H1 (cell line): ENCODE measurements around the gene FCN2. TPM values are rescaled to one million over a fixed set of nuclear protein-coding genes. Genes with fewer than 3 reads are reported as not detected.

Source experiments
- CTCF ChIA-PET: fragments of 300-600 bp; sonication (Branson Sonifier 250); formaldehyde crosslinking; loops from one replicate; lab custom pipeline; 2021; ENCODE audit not compliant: partially characterized antibody; lab: Charles Lee
- POLR2A ChIA-PET: fragments of 300-600 bp; sonication (Branson Sonifier 250); formaldehyde crosslinking; loops from one replicate; lab custom pipeline; 2021; ENCODE audit warnings: inconsistent platforms; ENCODE audit not compliant: partially characterized antibody; lab: Charles Lee
- DNase-seq, 2 experiments: peaks; one replicate each; pipeline versions ENCODE4 v3.0.0 to v3.0.0-alpha.2; 2010 to 2022; ENCODE audit warnings: low spot score in 2 of 2, low read depth in 1 of 2, mixed read lengths in 1 of 2
- FAIRE-seq: peaks from 2 replicates; lab custom pipeline; 2011; peaks lifted over from hg19 to GRCh38; lab: Jason Lieb, UNC
- H2AFZ ChIP-seq: 2 replicates; pipeline ENCODE4 v1.8.1; 2012; ENCODE audit warnings: low read length, inconsistent platforms
- H2AK5ac ChIP-seq: 2 replicates; pipeline ENCODE4 v1.6.1; 2013; ENCODE audit warnings: low read depth, low read length
- H2BK120ac ChIP-seq: replicated peaks from 2 replicates; pipeline ENCODE3; 2013; ENCODE audit warnings: low read depth, low read length, inconsistent platforms
- H2BK12ac ChIP-seq: 2 replicates; pipeline ENCODE4 v1.6.1; 2013; ENCODE audit warnings: low read depth, low read length
- H2BK15ac ChIP-seq: 2 replicates; pipeline ENCODE4 v1.6.1; 2013; ENCODE audit warnings: low read length
- H2BK20ac ChIP-seq: 2 replicates; pipeline ENCODE4 v1.6.1; 2013; ENCODE audit warnings: low read length
- H2BK5ac ChIP-seq: 2 replicates; pipeline ENCODE4 v1.6.1; 2013; ENCODE audit warnings: low read depth, low read length
- H3K14ac ChIP-seq: 2 replicates; pipeline ENCODE4 v1.6.1; 2013; ENCODE audit warnings: inconsistent platforms; ENCODE audit not compliant: insufficient read length
- H3K18ac ChIP-seq: 2 replicates; pipeline ENCODE4 v1.6.1; 2013; ENCODE audit warnings: low read length; ENCODE audit errors: extremely low read depth
- H3K23ac ChIP-seq: 2 replicates; pipeline ENCODE4 v1.6.1; 2013; ENCODE audit warnings: inconsistent platforms; ENCODE audit not compliant: insufficient read length
- H3K23me2 ChIP-seq: 2 replicates; pipeline ENCODE4 v1.6.1; 2013; ENCODE audit warnings: low read depth, low read length
- H3K27ac ChIP-seq: 2 replicates; pipeline ENCODE4 v1.6.1; 2011; ENCODE audit warnings: low read depth, low read length, inconsistent platforms
- H3K27me3 ChIP-seq, 4 experiments: replicated peaks in 1 of 4; 1 replicate in 1 of 4; 2 replicates in 3 of 4; pipeline versions ENCODE4 v1.6.1 to v1.8.1; 2011 to 2013; ENCODE audit warnings: low read length in 3 of 4, mild to moderate bottlenecking in 3 of 4, inconsistent platforms in 2 of 4, mixed read lengths in 2 of 4, moderate library complexity in 1 of 4; ENCODE audit not compliant: control insufficient read depth in 3 of 4, insufficient read depth in 3 of 4; ENCODE audit errors: extremely low read depth in 1 of 4
- H3K36me3 ChIP-seq, 4 experiments: 2 replicates each; pipeline versions ENCODE4 v1.6.1 to v1.8.1; 2011 to 2013; ENCODE audit warnings: mild to moderate bottlenecking in 4 of 4, low read length in 3 of 4, moderate library complexity in 2 of 4, control low read depth in 1 of 4, inconsistent platforms in 1 of 4; ENCODE audit not compliant: insufficient read depth in 4 of 4, control insufficient read depth in 2 of 4
- H3K4ac ChIP-seq: replicated peaks from 2 replicates; pipeline ENCODE3; 2013; ENCODE audit warnings: low read length, low read depth, mixed read lengths, inconsistent platforms; ENCODE audit not compliant: insufficient read length
- H3K4me1 ChIP-seq, 4 experiments: replicated peaks in 1 of 4; 1 replicate in 1 of 4; 2 replicates in 3 of 4; pipeline versions ENCODE4 v1.6.1 to v1.8.1; 2011 to 2013; ENCODE audit warnings: low read length in 3 of 4, inconsistent platforms in 2 of 4, mixed read lengths in 1 of 4; ENCODE audit not compliant: insufficient read depth in 4 of 4, control insufficient read depth in 3 of 4
- H3K4me2 ChIP-seq, 2 experiments: 2 replicates each; pipeline versions ENCODE4 v1.6.1 to v1.8.1; 2011 to 2013; ENCODE audit warnings: low read depth in 2 of 2, low read length in 2 of 2, control low read depth in 1 of 2, inconsistent platforms in 1 of 2, mild to moderate bottlenecking in 1 of 2; ENCODE audit not compliant: insufficient read depth in 1 of 2
- H3K4me3 ChIP-seq, 4 experiments: fragments of 200-600, 300-600 bp in 1 of 4; sonication (generic), shearing (Covaris generic), sonication (Bioruptor Twin) in 1 of 4; 2 replicates each; pipeline versions ENCODE4 v1.5.1 to v1.8.1; 2011 to 2016; ENCODE audit warnings: low read length in 4 of 4, low read depth in 3 of 4, control low read depth in 2 of 4, inconsistent platforms in 2 of 4, mild to moderate bottlenecking in 2 of 4, mixed read lengths in 1 of 4, moderate library complexity in 1 of 4; ENCODE audit not compliant: insufficient read depth in 2 of 4; ENCODE audit errors: extremely low read depth in 1 of 4
- H3K56ac ChIP-seq: replicated peaks from 2 replicates; pipeline ENCODE3; 2013; ENCODE audit warnings: low read depth, mild to moderate bottlenecking, mixed read lengths, low read length, inconsistent platforms; ENCODE audit not compliant: insufficient read length
- H3K79me1 ChIP-seq: 2 replicates; pipeline ENCODE4 v1.6.1; 2013; ENCODE audit warnings: low read depth, low read length, control low read depth
- H3K79me2 ChIP-seq, 2 experiments: 2 replicates each; pipeline versions ENCODE4 v1.6.1 to v1.8.1; 2012 to 2013; ENCODE audit warnings: low read length in 2 of 2, mild to moderate bottlenecking in 2 of 2, inconsistent platforms in 1 of 2; ENCODE audit not compliant: insufficient read depth in 2 of 2, control insufficient read depth in 1 of 2
- H3K9ac ChIP-seq, 4 experiments: replicated peaks in 1 of 4; 1 replicate in 1 of 4; 2 replicates in 3 of 4; pipeline versions ENCODE4 v1.6.1 to v1.8.1; 2011 to 2013; ENCODE audit warnings: low read depth in 3 of 4, low read length in 3 of 4, control low read depth in 2 of 4, mild to moderate bottlenecking in 2 of 4, moderate library complexity in 2 of 4, inconsistent platforms in 1 of 4; ENCODE audit errors: extremely low read depth in 1 of 4
- H3K9me3 ChIP-seq, 2 experiments: 2 replicates each; pipeline versions ENCODE4 v1.6.1 to v1.8.1; 2012 to 2013; ENCODE audit warnings: mild to moderate bottlenecking in 2 of 2, moderate library complexity in 2 of 2, control low read depth in 1 of 2, inconsistent platforms in 1 of 2, low read depth in 1 of 2, low read length in 1 of 2, mixed read lengths in 1 of 2; ENCODE audit not compliant: insufficient read depth in 2 of 2
- H4K20me1 ChIP-seq, 2 experiments: replicated peaks in 1 of 2; 2 replicates each; pipeline versions ENCODE3 to v1.8.1; 2011 to 2013; ENCODE audit warnings: inconsistent platforms in 2 of 2, low read length in 2 of 2, mild to moderate bottlenecking in 1 of 2; ENCODE audit not compliant: insufficient read depth in 2 of 2, control insufficient read depth in 1 of 2
- H4K5ac ChIP-seq: 2 replicates; pipeline ENCODE4 v1.6.1; 2013; ENCODE audit warnings: low read length, low read depth, mixed read lengths, inconsistent platforms; ENCODE audit not compliant: insufficient read length
- H4K8ac ChIP-seq: 2 replicates; pipeline ENCODE4 v1.8.0; 2013; ENCODE audit warnings: mild to moderate bottlenecking, moderate library complexity, low read length, inconsistent platforms; ENCODE audit not compliant: insufficient read depth; ENCODE audit errors: extremely low read depth
- H4K91ac ChIP-seq: replicated peaks from 2 replicates; pipeline ENCODE3; 2013; ENCODE audit warnings: low read length, mixed read lengths, inconsistent platforms; ENCODE audit not compliant: insufficient read length
- CTCF ChIP-seq, 3 experiments: IDR thresholded peaks; 1 replicate in 2 of 3; 2 replicates in 1 of 3; pipeline versions ENCODE4 v1.5.1 to v1.6.1; 2011; ENCODE audit warnings: low read length in 3 of 3, mild to moderate bottlenecking in 3 of 3, inconsistent platforms in 2 of 3, low read depth in 1 of 3, moderate library complexity in 1 of 3; ENCODE audit not compliant: insufficient read depth in 1 of 3; ENCODE audit errors: control extremely low read depth in 1 of 3
- E2F6 ChIP-seq: IDR thresholded peaks from 2 replicates; pipeline ENCODE4 v1.6.1; 2012; ENCODE audit warnings: inconsistent platforms
- JUN ChIP-seq: IDR thresholded peaks from 2 replicates; pipeline ENCODE4 v1.6.1; 2011; ENCODE audit warnings: low read depth, mild to moderate bottlenecking, improper control_type of control experiment, low read length
- POU5F1 ChIP-seq: IDR thresholded peaks from 2 replicates; pipeline ENCODE4 v1.6.1; 2011; ENCODE audit warnings: low read depth, mild to moderate bottlenecking, low read length, moderate library complexity
- SIN3A ChIP-seq, 2 experiments: IDR thresholded peaks in 1 of 2; conservative IDR thresholded peaks in 1 of 2; 2 replicates each; pipeline ENCODE4 v1.6.1; 2011 to 2012; ENCODE audit warnings: low read length in 2 of 2, improper control_type of control experiment in 1 of 2, low read depth in 1 of 2, mild to moderate bottlenecking in 1 of 2
- SIRT6 ChIP-seq: IDR thresholded peaks from one replicate; pipeline ENCODE4 v1.7.1; 2012; ENCODE audit warnings: low read length, inconsistent platforms
- SIX5 ChIP-seq: IDR thresholded peaks from 2 replicates; pipeline ENCODE4 v1.6.1; 2011; ENCODE audit warnings: mild to moderate bottlenecking, low read depth, low read length
- USF2 ChIP-seq: IDR thresholded peaks from 2 replicates; pipeline ENCODE4 v1.6.1; 2011; ENCODE audit warnings: low read length, improper control_type of control experiment
- WGBS, 2 experiments: shearing (Covaris generic) in 1 of 2; methylation state at CpG; one replicate each; pipeline versions ENCODE4 v1.1.6 to v1.1.7; 2013 to 2015; ENCODE audit warnings: low lambda C conversion rate in 2 of 2, mixed read lengths in 2 of 2, inconsistent platforms in 1 of 2, low coverage in 1 of 2, missing lambda C conversion rate in 1 of 2; ENCODE audit not compliant: insufficient replicate concordance in 2 of 2, insufficient coverage in 1 of 2, insufficient read length in 1 of 2; ENCODE audit errors: extremely low coverage in 1 of 2, missing lambda C conversion rate in 1 of 2; 5-methylcytosine and 5-hydroxymethylcytosine counted together
- polyA plus RNA-seq, 7 experiments: library from polyadenylated mRNA; depleted of rRNA in 3 of 7; stranded (reverse) in 5 of 7; unstranded in 2 of 7; fragments of >200 nt in 5 of 7; fragments of 200-250 nt in 2 of 7; gene quantifications; 1 replicate in 5 of 7; 2 replicates in 1 of 7; 4 replicates in 1 of 7; pipeline versions ENCODE4 v1.2.1 to v1.2.3, GENCODE V29; 2011 to 2013; ENCODE audit warnings: missing spikeins in 2 of 7, mixed read lengths in 2 of 7
- total RNA-seq: library from RNA; stranded (reverse); fragmentation: NEBNext Ultra II Directional; extraction: Animal tissue kit (Norgen Biotek cat#: 25700); gene quantifications from 2 replicates; pipeline ENCODE4 v1.2.1, GENCODE V29; 2021

The FCN2 gene
- total and polyA plus RNA-seq, 2 of the 8 experiments (the other 6 are each of a cell fraction or from before 2014, with no cell fraction given) = not detected

- ChIA-PET POLR2A (no interaction called here), CTCF (interaction anchor here (0.8 to 1.5 kb wide), 4 partner anchors 24 to 106 kb away, joined by 3 read pairs; no protein-coding TSS in a partner anchor)
- no peak overlapping the region for H3K27ac ChIP-seq
- TF ChIP-seq USF2 (no peak), E2F6 (no peak), SIX5 (no peak), SIN3A (conservative IDR thresholded peaks at IDR 0.05 in 1 of 2, IDR thresholded peaks at IDR 0.05 in 1 of 2; ENCODE audit: low read depth in 1 of 2, low read length in 2 of 2) (no peak), JUN (no peak), CTCF (IDR thresholded peaks at IDR 0.05; ENCODE audit: control extremely low read depth in 1 of 3, insufficient read depth in 1 of 3, low read depth in 1 of 3, low read length in 3 of 3) (no peak), POU5F1 (no peak), SIRT6 (no peak)
These were observed 8.1 kb downstream of the FCN2 start for GRCh38 chr9:134888603-134889190.

More at GRCh38 chr9:134888603-134889190, 8.1 kb downstream of the FCN2 start:
- H2AK5ac ChIP-seq = no peak overlapping the region
- no peak overlapping the region for H4K91ac ChIP-seq
- no peak overlapping the region; the same call in 1 of the 2 replicates for H2BK12ac ChIP-seq
- no peaks in the 10 kb centered on the region for H3K79me1 ChIP-seq
- H3K18ac ChIP-seq = no peak overlapping the region
- no peak overlapping the region for H4K8ac ChIP-seq
- no peak overlapping the region for H3K4me2 ChIP-seq
- H3K36me3 ChIP-seq = no peaks in the 10 kb centered on the region
- no peak overlapping the region for H3K4ac ChIP-seq
- no peak overlapping the region for H3K56ac ChIP-seq
- 94% methylated on average over 14 of the region's 14 CpGs; no CpG with 5 or more reads in 1 of the 2 experiments for WGBS, 2 experiments
- no peak overlapping the region for H3K9ac ChIP-seq
- H3K9me3 ChIP-seq = no peaks in the 10 kb centered on the region
- H3K23me2 ChIP-seq = no peaks in the 10 kb centered on the region; the same call in 1 of the 2 replicates
- H2BK15ac ChIP-seq = no peak overlapping the region
- H3K27me3 ChIP-seq = no peaks in the 10 kb centered on the region
- no peak overlapping the region for H2BK5ac ChIP-seq
- no peak overlapping the region for H2AFZ ChIP-seq
- H3K79me2 ChIP-seq = no peaks in the 10 kb centered on the region
- no peak for DNase-seq
- no peak for FAIRE-seq
- H3K4me1 ChIP-seq = no peaks in the 10 kb centered on the region
- H3K4me3 ChIP-seq = no peak overlapping the region
- no peak overlapping the region for H2BK20ac ChIP-seq
- no peak overlapping the region for H3K23ac ChIP-seq
- no peak overlapping the region for H4K5ac ChIP-seq
- no peak overlapping the region for H2BK120ac ChIP-seq
- H4K20me1 ChIP-seq = no peaks in the 10 kb centered on the region
- no peak overlapping the region for H3K14ac ChIP-seq
